GM03348 (cell line): Measurements from ENCODE around the gene MDM2.
A peak's percentile ranks its signal among the peaks of the same experiment; 100 is the strongest.

ENCODE experiments used
- DNase-seq: peaks from one replicate; pipeline ENCODE4 v3.0.0; 2012; ENCODE audit warnings: low spot score

The MDM2 gene

DNA sequence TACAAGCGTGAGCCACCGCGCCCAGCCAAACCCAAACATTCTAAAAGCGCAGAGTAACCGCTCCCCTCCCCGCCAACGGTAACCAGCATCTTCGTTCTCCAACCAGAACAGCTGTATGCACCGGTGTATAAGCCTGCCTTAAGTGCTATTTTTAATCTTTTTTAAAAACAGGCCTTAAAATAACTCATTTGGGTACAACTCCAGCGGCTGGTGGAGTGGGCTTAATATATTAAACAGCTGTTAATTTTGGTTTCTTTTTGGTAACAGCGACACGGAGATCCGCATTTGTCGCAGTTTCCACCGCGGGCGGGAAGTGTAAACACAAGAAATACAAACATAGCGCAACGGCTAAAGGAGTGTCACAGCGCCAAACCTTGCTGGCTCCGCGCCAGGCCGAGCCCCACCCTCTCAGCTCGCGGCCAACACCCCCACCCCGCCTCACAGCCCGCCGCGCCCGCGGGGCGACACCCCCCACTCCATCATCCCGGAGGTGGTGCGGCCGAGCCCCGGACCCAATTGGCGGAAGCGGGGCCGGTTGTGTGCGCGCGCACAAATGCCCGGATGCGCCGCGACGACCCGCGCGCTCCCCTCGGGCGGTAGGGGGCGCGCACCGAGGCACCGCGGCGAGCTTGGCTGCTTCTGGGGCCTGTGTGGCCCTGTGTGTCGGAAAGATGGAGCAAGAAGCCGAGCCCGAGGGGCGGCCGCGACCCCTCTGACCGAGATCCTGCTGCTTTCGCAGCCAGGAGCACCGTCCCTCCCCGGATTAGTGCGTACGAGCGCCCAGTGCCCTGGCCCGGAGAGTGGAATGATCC, at the start of gene MDM2:
TSS of gene MDM2 (plus strand) at position 602 of the 812 bp plus-strand sequence. CDS start 301 bp downstream, outside the sequence.
- DNase-seq: peak; percentile 98

DNA sequence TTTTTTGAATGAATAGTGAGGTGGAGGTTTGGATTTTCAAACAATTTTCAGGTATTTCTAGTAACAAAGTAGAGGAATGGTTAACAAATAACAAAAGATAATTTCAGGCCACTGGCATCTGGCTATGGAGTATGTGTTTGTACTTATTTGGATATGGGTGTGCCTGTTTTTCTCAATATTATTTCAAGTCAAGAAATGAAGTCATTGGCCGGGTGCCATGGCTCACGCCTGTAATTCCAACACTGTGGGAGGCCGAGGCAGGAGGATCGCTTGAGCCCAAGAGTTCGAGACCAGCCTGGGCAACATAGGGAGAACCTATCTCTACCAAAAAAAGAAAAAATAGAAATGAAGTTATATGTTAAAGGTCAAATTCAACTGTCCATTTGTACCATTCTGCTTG, 48.1 kb upstream of the MDM2 start:
- DNase-seq: no peak

DNA sequence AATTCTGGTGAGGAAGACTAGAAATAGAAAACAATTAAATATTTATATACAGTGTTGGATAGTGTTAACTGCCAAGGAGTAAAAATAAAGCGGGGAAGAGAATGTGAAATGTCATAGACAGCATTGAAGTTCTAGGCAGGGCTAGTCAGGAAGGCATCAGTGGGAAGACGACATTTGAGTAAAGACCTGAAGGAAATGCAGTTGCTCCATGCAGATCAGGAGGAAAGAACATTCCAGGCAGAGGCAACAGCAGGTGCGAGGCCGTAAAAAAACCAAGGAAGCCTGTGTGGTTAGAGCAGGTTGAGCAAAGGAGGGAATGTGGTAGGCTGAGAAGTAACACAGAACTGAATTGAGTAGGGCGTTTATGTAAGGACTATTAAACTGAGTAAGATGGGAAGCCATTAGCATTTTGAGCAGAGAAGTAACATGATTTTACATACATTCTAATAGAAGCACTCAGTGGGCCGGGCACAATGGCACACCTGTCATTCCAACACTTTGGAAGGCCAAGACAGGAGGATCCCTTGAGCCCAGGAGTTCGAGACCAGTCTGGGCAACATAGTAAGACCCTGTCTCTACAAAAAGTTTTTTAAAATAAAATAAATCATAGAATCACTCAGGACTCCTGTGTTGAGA, 47.1 kb upstream of the MDM2 start:
- DNase-seq: no peak

DNA sequence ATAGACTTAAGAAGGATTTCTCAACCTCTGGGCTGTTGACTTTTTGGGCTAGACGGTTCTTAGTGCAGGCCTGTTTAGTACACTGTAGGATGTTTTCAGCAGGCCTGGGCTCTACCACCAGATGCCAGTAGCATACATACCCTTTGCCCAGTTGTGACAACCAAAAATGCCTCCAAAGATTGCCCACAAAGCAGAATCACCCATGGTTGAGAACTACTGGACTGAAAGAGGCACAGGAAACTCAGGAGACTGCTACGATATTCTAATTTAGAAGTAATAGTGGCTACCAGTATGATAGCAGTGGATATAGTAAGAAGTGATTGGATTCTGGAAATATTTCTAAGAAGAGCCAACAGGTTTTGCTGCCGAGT, 46.5 kb upstream of the MDM2 start:
- DNase-seq: no peak

DNA sequence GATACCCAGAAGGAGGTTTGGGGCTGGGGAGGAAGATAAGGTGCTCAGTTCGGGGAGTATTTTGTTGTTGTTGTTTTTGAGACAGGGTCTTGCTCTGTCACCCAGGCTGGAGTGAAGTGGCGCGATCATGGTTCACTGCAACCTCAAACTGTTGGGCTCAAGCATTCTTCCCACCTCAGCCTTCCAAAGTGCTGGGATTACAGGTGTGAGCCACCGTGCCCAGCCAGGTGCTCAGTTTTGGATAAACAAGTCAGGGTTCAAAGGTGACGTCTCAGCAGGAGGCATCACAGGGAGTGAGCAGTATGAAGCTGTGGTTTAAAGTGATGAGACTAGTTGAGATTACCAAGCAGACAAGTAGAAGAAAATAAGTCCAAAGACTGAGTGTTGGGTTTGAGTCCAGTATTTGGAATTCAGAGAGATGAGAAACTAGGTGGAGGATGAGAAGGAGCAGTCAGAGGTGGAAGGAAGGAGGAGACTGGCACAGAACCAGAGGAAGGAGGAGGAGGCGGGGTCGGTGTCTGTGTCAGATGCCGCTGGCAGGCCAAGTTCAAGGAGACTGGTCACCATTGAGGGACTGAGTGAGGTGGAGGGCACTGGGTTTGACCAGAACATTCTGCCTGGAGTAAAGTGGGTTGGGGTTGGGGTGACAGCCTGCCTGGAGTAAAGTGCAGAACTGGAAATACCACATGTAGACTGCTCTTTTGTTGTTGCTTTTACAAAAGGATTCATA, 45.9 kb upstream of the MDM2 start:
- DNase-seq: no peak

DNA sequence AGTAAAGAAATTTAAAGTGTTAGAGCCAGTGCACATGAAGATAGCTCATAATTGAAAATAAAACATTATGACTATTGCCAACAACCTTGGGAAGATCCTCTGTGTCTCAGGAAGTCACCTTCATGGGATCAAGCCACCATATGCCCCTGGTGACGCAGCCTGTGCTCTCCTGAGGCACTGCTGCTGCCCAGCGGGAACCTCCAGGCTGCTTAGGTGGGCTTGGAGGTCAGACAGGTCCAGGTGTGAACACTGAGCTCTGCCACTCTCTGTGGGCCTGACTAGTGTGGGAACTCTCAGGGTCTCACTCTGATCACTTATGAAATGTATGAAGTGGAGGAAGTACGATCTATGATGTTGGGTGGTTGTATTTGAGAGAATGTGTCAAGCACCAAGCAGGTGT, 45.3 kb upstream of the MDM2 start:
- no peak for DNase-seq

DNA sequence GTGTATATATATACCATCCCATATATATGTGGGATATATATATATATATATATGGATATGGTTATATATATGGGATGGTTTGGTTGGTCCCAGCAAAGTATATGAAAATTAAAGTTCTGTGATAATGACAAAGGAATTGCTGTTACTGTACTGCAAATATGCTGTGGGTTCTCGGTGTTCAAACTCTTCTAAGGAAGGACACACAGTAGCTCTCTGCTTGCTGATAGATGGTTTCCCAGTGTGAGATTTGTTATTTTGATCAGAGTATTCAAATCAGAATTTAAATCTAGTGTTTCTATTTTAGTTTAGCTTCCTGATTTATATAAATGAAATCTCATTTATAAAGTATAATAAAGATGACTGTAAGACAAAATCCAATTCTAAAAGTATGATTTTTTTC, 42.3 kb upstream of the MDM2 start:
- no peak for DNase-seq

DNA sequence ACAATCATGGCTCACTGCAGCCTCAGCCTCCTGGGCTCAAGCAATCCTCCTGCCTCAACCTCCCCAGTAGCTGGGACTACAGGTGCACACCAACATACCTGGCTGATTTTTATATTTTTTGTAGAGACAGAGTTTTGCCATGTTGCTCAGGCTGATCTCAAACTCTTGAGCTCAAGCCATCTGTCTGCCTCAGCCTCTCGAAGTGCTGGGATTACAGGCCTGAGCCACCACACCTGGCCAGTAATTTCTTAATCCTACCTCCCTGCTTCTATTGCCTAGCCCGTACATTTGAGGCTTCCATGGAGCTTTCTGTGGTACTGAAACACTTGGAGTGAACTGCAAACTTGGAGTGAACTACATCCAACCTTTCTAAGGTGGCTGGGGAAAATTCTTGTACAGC, 41.3 kb upstream of the MDM2 start:
- no peak for DNase-seq

DNA sequence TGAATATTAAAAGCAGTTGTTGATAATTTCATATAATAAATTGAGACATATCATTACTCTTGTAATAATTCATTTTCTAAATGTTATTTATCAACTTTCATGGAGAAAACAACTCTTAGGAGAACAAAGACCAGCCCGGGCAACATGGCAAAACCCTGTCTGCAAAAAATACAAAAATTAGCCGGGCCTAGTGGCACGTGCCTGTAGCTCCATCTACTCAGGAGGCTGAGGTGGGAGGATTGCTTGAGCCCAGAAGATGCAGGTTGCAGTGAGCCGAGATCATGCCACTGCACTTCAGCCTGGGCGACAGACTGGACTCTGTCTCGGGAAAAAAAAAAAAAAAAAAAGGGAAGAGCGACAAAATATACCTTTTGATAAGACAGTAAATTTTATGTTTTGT, 40.8 kb upstream of the MDM2 start:
- no peak for DNase-seq

DNA sequence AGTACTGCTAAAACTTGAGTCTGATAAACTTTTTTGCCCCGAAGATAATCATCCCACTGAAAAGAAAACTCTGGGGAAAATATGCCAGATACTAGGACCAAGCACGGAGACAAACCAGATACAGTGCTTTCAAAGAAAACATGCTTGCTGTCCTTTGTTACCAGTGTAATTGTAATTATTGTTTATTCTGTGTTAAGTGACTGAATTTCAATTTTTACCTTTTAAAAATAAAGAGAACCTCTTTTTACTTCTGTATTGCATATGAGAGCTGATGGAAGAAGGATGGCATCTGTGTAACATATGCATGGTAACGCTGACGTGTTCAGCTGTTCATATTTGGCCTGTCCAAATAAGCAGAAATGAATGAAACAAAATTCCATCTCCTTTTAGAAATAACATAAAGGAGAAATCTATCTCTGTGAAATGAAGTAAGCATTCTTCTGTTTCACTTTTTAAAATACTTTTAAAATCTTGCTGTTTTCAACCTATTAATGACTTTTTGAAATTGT, 39.5 kb upstream of the MDM2 start:
- no peak for DNase-seq

DNA sequence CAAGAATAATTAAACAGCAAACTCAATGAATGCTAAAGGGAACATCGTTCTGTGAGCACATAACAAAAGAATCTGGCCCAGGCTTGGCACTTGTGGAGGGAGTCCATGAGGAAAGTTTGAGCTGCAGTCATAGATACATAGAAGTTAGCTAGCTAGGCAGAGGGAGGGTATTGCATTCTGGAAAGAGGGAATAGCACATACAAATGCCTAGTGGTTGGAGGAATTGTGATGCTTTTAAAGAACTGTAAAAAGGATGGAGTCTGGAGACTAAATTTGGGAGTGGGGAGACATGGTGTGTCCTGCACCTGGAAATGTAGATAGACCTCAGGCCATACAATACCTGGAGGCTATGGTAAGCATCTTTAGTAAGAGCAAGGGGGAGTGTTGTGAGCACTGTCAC, 38.0 kb upstream of the MDM2 start:
- DNase-seq: no peak

DNA sequence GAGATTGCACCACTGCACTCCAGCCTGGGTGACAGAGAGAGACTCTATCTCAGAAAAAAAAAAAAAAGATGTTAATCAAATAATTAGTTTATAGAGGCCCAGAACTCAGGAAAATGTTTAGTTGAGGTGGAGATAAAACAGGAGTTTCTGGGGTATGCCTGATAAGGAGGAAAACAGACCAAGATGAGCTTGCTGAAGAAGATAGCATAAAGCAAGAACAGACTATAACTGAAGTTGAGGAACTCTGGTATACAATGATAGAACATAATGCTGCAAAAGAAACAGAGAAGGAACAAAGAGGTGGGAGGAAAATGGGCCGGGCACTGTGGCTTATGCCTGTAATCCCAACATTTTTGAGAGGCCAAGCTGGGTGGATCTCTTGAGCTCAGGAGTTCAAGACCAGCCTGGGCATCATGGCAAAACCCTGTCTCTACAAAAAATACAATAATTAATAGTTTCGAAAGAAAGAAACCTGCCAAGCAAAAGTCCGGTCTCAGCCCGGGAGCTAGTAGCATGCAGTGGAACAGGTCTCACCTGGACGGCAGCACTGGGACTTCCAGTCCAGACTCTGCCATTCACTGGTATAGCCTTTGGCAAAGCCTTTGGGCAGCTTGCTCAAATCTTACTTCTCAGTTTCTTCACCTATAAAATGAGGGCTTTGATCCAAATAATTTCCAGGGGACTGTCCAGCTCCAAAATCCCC, 36.6 kb upstream of the MDM2 start:
- DNase-seq: no peak

DNA sequence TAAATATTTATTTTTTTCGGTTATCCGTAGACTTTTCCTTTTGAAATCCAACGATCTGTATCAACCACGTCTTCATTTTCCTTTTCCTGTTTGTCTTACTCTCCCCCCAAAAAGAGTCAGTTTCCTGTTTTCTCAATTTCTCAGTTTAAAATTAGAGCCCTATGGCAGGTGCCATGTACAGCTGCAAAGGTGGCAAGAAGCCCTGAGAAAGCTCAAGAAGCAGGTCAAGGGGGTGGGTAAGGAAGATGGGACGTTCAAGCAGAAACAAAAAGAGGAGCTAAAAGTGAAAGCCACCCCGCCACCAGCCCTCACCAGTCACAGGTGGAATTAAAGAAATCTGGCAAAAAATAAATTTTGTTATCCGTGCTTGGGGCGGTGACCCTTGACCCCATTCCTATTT, 35.3 kb upstream of the MDM2 start:
- no peak for DNase-seq

DNA sequence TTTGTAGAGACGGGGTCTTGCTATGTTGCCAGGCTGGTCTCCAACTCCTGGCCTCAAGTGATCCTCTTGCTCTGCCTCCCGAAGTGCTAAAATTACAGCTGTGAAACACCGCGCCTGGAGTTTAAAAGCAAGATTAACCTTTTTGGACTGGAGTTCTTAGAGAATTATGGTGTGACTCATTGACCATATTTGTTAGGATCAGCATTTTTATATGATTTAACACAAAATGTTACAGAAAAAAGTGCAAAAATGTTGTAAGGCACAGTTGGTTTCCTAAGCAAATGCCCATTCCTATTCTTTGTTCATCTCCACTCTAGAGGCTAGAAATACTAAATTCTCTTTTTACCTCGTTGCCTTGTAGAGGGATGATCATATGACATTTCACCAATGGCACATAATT, 34.4 kb upstream of the MDM2 start:
- no peak for DNase-seq

DNA sequence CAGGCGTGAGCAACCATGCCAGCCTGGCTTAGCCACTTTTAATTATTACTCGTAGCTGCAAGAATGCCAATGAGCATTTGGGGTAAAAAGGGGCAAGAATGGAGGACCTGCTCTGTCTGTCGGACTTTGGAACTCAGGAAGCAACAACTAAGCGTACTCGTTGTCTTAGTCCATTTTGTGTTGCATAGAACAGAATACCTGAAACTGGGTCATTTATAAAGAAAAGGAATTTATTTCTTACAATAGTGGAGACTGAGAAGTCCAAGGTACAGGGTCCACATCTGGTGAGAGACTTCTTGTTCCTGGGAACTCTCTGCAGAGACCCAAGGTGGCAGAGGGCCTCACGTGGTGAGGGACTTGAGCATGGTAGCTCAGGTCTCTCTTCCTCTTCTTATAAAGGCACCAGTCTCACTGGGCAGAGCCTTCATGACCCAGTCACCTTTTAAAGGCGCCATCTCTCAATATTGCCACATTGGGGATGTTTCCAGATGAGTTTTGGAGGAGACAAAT, 32.8 kb upstream of the MDM2 start:
- DNase-seq: no peak

DNA sequence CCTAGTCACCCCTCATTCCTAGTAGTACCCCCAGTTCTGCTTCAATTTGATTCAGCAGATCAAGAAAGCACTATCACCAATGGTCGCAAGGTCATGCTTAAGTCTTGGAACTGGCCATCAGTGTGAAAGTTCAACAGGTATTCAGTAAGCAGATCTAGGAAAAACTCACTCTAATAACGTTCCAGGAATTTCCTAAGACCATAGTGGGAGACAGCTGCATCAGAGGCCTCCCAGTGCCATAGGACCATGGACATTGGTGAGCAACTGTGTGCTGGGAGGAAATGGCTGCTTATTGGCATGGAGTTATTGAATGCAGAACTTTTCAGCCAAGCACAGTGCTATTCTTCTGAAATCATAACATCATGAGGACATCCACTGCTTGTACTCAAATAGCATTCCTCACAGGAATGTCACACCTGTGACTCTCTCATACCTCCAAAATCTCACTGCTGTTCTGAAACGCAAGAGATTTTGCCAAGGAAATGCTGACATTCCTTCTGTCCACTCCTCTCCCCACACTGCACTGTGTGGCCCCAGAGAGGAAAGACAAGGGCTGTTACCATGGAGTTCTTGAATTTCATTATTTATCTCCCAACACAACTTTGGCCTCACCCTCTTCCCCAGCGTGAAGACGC, 30.9 kb upstream of the MDM2 start:
- no peak for DNase-seq

DNA sequence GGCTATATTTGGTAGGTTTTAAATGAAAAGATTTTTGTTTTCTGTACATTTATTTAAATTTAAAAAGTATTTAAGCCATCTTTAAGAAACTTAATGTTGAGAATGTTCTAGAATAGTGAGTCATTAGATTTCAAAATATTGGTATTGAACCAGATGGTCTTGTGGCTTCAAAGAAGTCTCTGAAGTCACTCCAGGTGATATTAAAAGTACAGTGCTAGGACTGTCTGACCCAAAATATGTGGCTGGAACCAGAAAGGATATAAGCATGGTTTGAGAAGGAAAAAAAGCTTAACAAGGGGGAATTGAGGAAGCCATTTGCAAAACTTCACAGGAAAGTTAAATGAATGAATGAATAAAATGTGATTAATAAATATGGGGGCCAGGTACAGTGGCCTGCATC, 28.7 kb upstream of the MDM2 start:
- DNase-seq: no peak

DNA sequence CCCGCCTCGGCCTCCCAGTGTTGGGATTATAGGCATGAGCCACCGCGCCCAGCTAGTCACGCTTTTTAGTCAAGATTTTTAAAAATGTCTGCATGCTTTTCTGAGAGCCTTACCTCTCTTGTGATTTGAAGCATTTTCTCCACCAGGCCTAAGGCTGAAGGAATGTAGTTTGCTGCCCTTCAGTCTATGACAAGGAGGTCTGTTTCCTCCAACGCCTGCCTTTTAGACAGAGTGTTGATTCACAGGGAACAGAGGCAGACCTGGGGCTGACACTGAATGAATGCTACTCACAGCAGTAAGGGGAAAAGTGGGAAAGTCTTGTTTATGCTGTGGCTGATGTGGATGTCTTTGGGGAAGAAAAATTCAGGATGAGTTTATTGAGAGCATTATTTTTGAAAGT, 27.2 kb upstream of the MDM2 start:
- DNase-seq: no peak

DNA sequence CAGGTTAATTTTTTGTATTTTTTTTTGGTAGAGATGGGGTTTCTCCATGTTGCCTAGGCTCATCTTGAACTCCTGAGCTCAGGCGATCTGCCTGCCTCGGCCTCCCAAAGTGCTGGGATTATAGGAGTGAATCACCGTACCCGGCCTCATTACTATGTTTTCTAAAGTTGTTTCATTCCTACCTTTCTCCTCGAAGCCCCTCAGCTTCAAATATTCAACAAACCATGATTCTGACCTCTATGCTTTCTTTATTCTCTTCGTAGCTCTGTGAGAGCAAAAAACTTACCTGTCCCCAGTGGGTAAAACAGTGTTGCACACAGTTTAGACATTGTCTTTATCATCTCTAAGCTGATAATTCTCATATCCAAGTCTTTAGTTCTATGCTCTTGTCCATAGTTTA, 26.2 kb upstream of the MDM2 start:
- no peak for DNase-seq

DNA sequence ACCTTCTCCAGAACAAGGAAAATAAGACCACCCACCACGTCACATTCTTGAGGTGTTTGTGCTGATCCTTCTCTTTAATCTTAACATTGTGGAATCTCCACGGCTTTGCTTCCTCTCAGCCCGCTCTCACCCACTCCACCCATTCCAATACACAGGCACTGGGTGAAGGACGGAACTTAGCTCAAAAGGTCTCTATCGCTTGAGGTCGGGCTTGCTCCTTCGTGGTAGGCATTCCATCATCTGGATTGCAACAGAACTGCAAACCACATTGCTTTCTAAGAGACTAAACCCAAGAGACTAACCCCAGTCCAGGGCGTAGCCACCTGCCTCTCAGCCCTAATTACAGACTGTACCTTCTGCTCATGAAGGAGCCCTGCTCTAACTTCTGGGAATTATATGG, 24.0 kb upstream of the MDM2 start:
- no peak for DNase-seq

DNA sequence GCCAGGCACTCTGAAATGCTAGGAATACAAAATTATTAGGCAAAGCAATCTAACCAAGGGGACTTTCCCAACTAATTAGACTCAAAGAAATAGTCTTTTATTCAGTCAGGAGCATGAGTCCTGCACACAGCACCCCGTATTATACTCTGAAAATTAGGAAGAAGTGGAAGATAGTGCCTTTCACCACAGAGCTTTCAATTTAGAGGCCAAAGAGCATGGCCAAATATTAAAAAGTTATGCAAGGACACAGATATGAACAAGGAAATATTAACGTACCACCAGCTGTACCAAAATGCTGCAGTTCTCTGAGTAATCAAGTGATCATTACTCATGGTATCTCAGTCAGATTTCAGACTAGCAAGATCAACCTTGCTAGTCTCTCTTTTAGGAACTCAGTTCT, 22.6 kb upstream of the MDM2 start:
- peak; percentile 48 for DNase-seq

DNA sequence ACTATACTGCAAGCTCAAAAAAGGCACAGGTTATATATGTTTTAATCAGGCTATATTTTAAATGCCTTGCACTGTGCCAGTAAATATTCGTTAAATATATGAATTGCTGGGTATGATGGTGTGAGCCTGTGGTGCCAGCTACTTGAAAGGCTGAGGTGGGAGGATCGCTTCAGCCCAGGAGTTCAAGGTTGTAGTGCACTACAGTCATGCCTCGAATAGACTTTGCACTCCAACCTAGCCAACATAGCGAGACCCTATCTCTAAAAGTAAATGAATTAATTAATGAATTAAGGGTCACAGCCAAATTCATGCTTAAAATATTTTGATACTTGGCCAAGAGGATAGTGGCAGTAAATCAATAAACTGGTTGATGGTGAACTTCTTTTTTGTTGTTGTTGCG, 22.2 kb upstream of the MDM2 start:
- no peak for DNase-seq
